ENCODE measurements around the gene FOXJ3.

GRCh38 chr1:42191319-42191718 lies 143.7 kb downstream of the FOXJ3 start:
- TF ChIP-seq CTCF (IDR thresholded peaks at IDR 0.05) = no peak
- no peak for TF ChIP-seq POLR2A (IDR thresholded peaks at IDR 0.05)

All from sigmoid colon (tissue), 3 donors.